IPS-11a (cell line): ENCODE data around the gene LHX4.

Source experiments
- H3K4me3 ChIP-seq: one replicate; pipeline ENCODE4 v1.5.1; 2013; ENCODE audit warnings: low read depth, low read length, control low read depth

Gene LHX4

GRCh38 chr1:180241716-180242544 lies 11.9 kb downstream of the LHX4 start:
- no peak overlapping the region for H3K4me3 ChIP-seq

- no peak overlapping the region for H3K4me3 ChIP-seq
Measured at GRCh38 chr1:180243517-180244221, 13.6 kb downstream of the LHX4 start.

GRCh38 chr1:180244840-180245239 lies 14.8 kb downstream of the LHX4 start:
- no peak overlapping the region for H3K4me3 ChIP-seq

GRCh38 chr1:180246579-180246978 lies 16.5 kb downstream of the LHX4 start:
- H3K4me3 ChIP-seq: no peak overlapping the region

- no peak overlapping the region for H3K4me3 ChIP-seq
Measured at GRCh38 chr1:180247061-180247460, 17.0 kb downstream of the LHX4 start.

GRCh38 chr1:180247580-180247979 lies 17.5 kb downstream of the LHX4 start:
- no peak overlapping the region for H3K4me3 ChIP-seq

- H3K4me3 ChIP-seq: no peak overlapping the region
Measured at GRCh38 chr1:180248176-180248575, 18.1 kb downstream of the LHX4 start.

- no peak overlapping the region for H3K4me3 ChIP-seq
Measured at GRCh38 chr1:180248731-180249681, 18.9 kb downstream of the LHX4 start.

GRCh38 chr1:180249725-180250498 lies 19.8 kb downstream of the LHX4 start:
- H3K4me3 ChIP-seq: no peak overlapping the region

- no peak overlapping the region for H3K4me3 ChIP-seq
Measured at GRCh38 chr1:180250499-180250770, 20.4 kb downstream of the LHX4 start.

- no peak overlapping the region for H3K4me3 ChIP-seq
Measured at GRCh38 chr1:180250883-180251509, 20.9 kb downstream of the LHX4 start.

- H3K4me3 ChIP-seq: no peak overlapping the region
Measured at GRCh38 chr1:180251526-180252305, 21.7 kb downstream of the LHX4 start.

- no peak overlapping the region for H3K4me3 ChIP-seq
Measured at GRCh38 chr1:180252638-180253536, 22.8 kb downstream of the LHX4 start.

GRCh38 chr1:180253585-180254495 lies 23.8 kb downstream of the LHX4 start:
- H3K4me3 ChIP-seq: no peak overlapping the region

GRCh38 chr1:180254496-180254819 lies 24.4 kb downstream of the LHX4 start:
- H3K4me3 ChIP-seq: no peak overlapping the region

GRCh38 chr1:180254854-180255253 lies 24.8 kb downstream of the LHX4 start:
- H3K4me3 ChIP-seq: no peak overlapping the region

GRCh38 chr1:180255536-180256340 lies 25.7 kb downstream of the LHX4 start:
- no peak overlapping the region for H3K4me3 ChIP-seq
